CD4-positive, alpha-beta T cell treated with Interleukin-1 beta for 1 hour (primary cell): Measurements from ENCODE around the gene CELSR3.
A peak's percentile ranks its signal among the peaks of the same experiment; 100 is the strongest.

Experiments used
- DNase-seq, 2 donors: peaks; one replicate each; pipeline ENCODE4 v3.0.0-alpha.2; 2020 to 2022

The CELSR3 gene

GRCh38 chr3:48656841-48657281 is 5.8 kb downstream of the CELSR3 start:
- DNase-seq = peak; percentile 37 to 46

- peak; percentile 86 to 88 for DNase-seq
These were observed 6.4 kb downstream of the CELSR3 start for GRCh38 chr3:48656061-48656840.

DNA sequence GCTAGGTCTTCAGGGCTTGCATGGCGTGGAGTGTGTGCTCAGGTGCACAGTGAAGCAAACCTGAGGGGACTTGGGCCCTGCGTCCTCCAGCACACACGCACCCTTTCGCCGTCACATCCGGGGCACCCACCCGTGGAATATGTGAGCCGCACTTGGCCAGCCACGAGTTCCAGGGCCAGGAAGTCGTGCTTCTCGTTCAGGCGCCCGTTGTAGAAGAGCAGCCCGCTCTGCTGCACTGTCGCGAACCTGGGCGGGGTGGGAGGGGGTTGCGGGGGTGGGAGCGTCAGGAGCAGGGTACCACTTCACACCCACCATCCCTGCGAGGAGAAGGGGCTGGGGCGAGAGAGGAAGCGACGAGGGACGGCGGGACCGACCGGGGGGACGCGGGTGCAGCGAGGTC is 7.1 kb downstream of the CELSR3 start:
- DNase-seq = peak; percentile 51 to 62

- DNase-seq = no peak
These were observed 7.6 kb downstream of the CELSR3 start for GRCh38 chr3:48655063-48655462.

DNA sequence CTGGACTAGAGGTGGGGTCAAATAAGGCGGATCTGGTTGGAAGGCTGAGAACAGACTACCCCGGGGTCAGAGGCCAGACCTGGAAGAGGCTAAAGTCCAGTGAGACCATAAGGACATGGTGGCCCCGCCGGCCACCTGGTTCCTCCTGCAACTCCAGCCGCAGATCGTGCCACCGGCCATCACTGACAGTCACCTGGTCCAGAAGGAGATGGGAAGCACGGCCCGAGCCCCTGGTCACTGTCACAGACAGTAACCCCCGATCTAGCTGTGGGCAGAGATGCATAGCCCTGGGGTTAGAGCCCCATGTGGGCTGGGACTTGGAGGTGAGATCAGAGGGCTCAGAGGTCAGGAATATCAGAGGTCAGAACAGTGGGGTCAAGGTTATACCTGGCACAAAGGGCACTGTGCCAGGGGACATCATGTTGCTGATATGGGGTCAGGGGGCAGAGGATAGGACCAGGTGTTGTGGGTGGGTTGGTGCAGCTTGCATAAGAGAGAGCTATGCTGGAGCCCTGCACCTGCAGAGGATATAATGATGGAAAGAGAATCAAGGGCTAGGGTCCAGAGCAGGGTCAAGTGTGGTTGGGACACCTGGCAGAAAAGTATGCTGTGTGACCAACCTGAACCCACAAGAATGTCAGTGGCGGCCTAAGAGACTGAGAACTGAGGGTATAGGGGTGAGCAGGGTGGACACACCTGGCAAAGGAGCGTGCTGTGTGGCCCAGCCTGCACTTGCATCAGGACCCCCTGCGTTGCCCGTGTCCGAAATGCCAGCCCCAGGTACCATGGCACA is 9.6 kb downstream of the CELSR3 start:
- no peak for DNase-seq

DNA sequence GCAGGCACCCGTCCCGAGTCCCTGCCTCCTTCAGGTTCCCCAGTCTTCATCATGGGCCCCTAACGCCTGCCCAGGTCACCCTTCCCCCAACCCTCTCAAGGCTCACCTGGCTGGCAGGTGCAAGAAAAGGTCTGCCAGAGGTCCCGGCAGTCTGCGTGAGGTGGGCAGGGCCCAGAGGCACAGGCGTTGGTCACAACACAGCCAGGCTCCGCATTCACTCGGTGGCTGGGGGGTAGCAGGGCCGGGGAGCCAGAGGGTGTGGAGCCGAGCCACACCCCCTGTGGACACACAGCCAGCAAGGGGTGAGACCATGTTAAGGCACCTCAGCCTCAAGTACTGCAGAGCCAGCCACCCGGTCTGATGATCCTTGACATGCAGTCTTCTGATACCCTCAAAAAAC is 10.9 kb downstream of the CELSR3 start:
- no peak for DNase-seq

DNA sequence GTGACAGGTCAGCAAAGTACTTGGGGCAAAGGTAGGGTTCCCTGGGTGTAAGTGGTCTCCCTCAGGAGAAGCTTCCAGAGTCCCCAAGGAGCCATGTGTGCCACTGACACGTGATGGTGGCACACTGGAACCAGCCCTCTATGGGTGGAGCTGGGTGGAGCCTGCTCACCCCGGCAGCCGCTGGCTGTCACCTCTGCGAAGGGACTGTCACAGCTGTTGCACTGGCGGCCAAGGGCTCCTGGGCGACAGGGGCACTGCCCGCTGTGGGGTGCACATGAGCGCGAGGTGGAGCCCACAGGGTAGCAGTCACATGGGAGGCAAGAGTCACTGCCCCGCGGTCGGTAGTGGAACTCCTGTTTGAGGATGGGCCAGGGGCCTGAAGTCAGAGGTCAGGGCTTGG is 12.0 kb downstream of the CELSR3 start:
- no peak for DNase-seq

- no peak for DNase-seq
These were observed 14.4 kb downstream of the CELSR3 start for GRCh38 chr3:48648188-48648850.

DNA sequence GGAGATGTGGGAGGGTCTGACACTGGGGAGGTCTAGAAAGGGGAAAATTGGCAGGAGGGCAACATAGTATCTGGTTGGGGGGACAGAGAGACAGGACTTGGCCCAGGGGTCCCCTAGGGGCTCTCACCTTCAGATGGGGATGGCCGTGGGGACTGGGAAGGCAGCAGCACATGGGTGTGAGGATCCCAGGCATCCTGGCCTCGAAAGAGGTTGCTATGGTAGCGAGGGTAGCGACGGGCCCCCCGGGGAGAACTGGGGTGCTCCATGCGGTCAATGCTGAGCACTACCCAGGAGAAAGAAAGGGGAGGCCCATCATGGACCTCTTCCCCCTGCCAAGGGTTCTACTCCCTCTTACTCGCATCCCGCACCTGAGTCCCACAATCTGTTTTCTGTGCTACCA is 15.0 kb downstream of the CELSR3 start:
- no peak for DNase-seq

- DNase-seq = no peak
These were observed 17.6 kb downstream of the CELSR3 start for GRCh38 chr3:48644898-48645760.

GRCh38 chr3:48642605-48643004 is 20.1 kb downstream of the CELSR3 start:
- DNase-seq = no peak

DNA sequence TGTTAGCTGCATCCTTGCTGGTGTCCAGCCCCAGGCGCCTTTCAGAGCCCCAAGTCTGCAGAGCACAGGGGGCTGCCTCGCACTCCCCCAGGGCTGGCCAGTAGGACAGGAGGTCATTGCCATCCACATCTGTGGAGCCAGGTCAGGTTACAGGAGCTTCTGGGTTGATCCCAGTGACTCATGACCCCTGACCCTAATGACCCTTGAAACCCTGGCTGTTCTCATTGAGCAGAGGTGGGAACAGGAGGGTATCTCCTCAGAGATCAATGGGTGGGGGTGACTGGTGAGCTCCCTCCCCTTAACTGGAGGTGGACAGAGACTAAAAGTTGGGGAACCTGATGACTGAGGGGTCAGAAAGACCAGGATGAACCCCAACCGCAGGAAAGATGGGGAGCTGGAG is 21.3 kb downstream of the CELSR3 start:
- no peak for DNase-seq

GRCh38 chr3:48639944-48640606 is 22.6 kb downstream of the CELSR3 start:
- DNase-seq = no peak

GRCh38 chr3:48637305-48637704 is 25.4 kb downstream of the CELSR3 start:
- DNase-seq = no peak

DNA sequence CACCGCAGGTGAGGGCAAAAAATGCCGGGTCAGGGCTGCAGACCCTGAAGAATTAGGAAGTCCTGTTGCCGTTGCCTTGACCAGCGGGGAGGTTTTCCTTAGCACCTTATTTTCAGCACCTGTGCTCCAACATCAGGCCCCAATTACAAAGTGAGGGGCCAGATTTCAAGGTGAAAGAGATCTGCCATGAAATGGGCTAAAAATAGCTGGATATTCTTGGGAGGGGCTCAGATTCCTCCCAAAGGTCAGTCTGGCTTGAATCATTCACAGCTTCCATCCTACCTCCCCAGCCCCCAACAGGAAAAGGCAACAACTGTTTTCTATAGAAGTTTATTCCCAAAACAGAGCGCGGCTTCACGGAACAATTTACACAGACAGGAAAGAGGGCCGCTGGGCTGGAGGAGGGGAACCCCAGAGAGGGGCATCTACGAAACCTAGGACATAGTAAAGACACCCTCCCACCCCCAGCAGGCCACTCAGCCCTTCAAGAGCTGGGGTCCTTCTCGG is 26.5 kb downstream of the CELSR3 start:
- DNase-seq = no peak

GRCh38 chr3:48635222-48636021 is 27.3 kb downstream of the CELSR3 start, which contains the start of gene SLC26A6:
Gene SLC26A6, minus strand, starts transcription at chr3:48635461. Its CDS starts 68 bp downstream, at chr3:48635393.
- peak; percentile 91 to 93 for DNase-seq

- peak; percentile 18 to 33 for DNase-seq
These were observed 27.9 kb downstream of the CELSR3 start for GRCh38 chr3:48634661-48635221.

- DNase-seq = no peak
These were observed 28.9 kb downstream of the CELSR3 start for GRCh38 chr3:48633743-48634142.

DNA sequence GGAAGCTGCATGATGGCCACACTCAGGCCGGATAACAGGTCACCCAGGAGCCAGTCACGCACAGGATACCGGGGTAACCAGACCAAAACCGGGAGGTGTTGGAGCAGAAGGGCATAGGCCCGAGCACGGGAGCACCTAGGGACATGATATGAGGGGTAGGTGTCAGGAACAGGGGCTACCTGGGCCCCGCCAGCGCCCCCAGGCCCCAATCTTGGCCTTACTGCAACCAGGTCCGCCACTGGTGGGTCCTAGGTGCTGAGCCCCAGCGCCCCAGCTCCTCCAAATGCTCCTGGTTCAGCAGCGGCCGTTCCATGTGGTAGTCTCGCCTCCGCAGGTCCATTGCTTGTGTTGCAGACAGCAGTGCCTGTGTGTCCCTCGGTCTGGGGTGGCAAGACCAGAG is 29.4 kb downstream of the CELSR3 start:
- DNase-seq = no peak
